Right lobe of liver (tissue), 4 donors: ENCODE data around the gene MLEC.

Experiments used
- CTCF ChIP-seq, 4 donors: fragments of 200-600 bp in 3 of 4; fragments of 450-650 bp in 1 of 4; IDR thresholded peaks; one replicate each; pipeline versions ENCODE4 v1.5.1 to v1.8.0; 2016 to 2022; ENCODE audit warnings: antibody characterized with exemption in 4 of 4, mild to moderate bottlenecking in 2 of 4
- POLR2A ChIP-seq: fragments of 450-650 bp; IDR thresholded peaks from one replicate; pipeline ENCODE4 v1.6.1; 2017; ENCODE audit warnings: antibody characterized with exemption, mild to moderate bottlenecking
- donor health status: DM: no; HTN: no; CAD: no.
- donor health status: DM: no; HTN: no; CAD: no.
- donor health status: DM: no; HTN: yes; CAD: no.

GRCh38 chr12:120687578-120688289 is 785 bp downstream of the MLEC start:
- TF ChIP-seq POLR2A (no peak), CTCF (IDR thresholded peaks at IDR 0.05) (no peak)
